ENCODE results near the gene SETD2. TPM values are rescaled to one million over a fixed set of nuclear protein-coding genes. Genes with fewer than 3 reads are reported as not detected.
A peak's percentile ranks its signal among the peaks of the same experiment; 100 is the strongest.

SETD2 gene
- total and polyA plus RNA-seq, 5 donors from 2014 or later = 10.4 to 93.7 (median 11.7) TPM

DNA sequence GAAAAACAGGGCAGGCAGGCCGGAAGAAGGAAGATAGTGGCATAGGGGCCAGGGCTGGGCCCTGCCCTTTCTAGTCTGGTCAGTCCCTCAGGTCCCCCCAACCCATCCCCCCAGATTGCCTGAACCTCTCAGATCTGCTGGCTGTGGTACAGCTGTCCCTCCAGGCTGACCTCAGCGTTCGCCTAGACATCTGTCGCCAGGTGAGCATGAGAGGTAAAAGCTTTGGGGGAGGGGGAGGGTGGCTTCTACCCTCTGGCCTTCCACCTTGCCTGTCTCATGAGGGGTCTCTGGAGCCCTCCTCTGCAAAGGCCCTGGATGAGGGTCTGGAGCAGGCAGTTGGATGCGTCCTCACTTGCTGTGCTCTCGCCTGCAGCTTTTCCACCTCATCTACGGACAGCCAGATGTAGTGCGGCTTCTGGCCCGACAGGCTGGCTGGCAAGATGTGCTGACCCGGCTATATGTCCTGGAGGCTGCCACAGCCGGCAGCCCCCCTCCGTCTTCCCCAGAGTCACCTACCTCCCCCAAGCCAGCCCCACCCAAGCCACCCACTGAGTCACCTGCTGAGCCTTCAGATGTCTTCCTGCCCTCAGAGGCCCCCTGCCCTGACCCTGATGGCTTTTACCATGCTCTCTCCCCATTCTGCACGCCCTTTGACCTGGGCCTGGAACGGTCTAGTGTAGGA lies 164.3 kb downstream of the SETD2 start:
- no peak overlapping the region for H3K27ac Mint-ChIP-seq
- peaks cover 0 to 13% (median 6%) of the 10 kb centered on the region in 4 donors for H3K4me1 Mint-ChIP-seq
- H3K36me3 Mint-ChIP-seq = peaks cover 21% of the 10 kb centered on the region
- H3K27me3 Mint-ChIP-seq = no peaks in the 10 kb centered on the region
- no peak overlapping the region for H3K4me3 Mint-ChIP-seq
- Histone ChIP-seq H3K4me1 (ENCODE audit: control insufficient read depth, insufficient read depth, low read length, poor library complexity, severe bottlenecking) (no peaks in the 10 kb centered on the region), H3K36me3 (ENCODE audit: control insufficient read depth, insufficient read depth, low read length) (peaks cover 92% of the 10 kb centered on the region), H3K4me3 (ENCODE audit: low read depth, low read length) (no peak overlapping the region), H3K27ac (ENCODE audit: insufficient read depth, low read length, poor library complexity, severe bottlenecking) (no peak overlapping the region), H3K27me3 (ENCODE audit: control insufficient read depth, insufficient read depth, low read length) (no peaks in the 10 kb centered on the region), H3K9me3 (ENCODE audit: control insufficient read depth in 2 of 2, low read length in 2 of 2) (no peaks in the 10 kb centered on the region)
- no peaks in the 10 kb centered on the region for H3K9me3 Mint-ChIP-seq
- DNase-seq (no peak), ATAC-seq (ENCODE audit: low read depth in 2 of 2) (no peak)

DNA sequence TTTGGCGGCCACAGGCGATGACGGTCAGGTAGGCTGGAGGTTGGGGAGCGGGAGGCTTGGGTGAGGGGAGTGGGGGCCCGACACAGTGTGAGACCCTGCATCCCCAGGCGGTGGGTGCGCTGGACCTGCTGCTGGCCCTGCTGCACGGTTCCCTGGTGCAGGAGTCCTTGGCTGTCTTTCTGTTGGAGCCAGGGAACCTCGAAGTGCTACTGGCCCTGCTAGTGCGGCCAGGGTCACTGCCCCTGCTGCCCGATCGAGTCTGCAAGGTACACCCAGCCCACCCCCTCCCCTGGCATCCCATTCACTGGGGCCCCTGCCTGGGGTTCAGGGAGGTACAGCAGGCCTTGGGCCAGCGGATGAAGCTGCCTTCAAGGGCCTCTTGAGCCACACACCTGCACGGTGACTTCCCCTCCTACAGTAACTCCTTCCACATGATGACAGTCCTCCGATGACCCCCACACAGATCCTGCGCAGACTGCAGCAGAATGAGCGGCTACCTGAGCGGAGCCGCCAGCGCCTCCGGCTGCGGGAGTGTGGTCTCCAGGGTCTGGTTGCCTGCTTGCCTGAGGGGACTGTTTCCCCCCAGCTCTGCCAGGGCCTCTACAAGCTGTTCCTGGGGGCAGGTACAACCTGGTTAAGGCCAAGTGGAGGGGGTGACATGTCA lies 164.9 kb downstream of the SETD2 start:
- H3K9me3 ChIP-seq (ENCODE audit: control insufficient read depth in 2 of 2, low read length in 2 of 2) = no peaks in the 10 kb centered on the region
- Mint-ChIP-seq H3K4me3 (peak overlapping the region in 1 of 4 donors; percentile 63), H3K27ac (no peak overlapping the region), H3K36me3 (peaks cover 21% of the 10 kb centered on the region), H3K9me3 (no peaks in the 10 kb centered on the region), H3K27me3 (no peaks in the 10 kb centered on the region), H3K4me1 (peaks cover 0 to 13% (median 6%) of the 10 kb centered on the region in 4 donors)
- peaks cover 92% of the 10 kb centered on the region for H3K36me3 ChIP-seq (ENCODE audit: control insufficient read depth, insufficient read depth, low read length)
- no peaks in the 10 kb centered on the region for H3K27me3 ChIP-seq (ENCODE audit: control insufficient read depth, insufficient read depth, low read length)
- no peak overlapping the region for H3K27ac ChIP-seq (ENCODE audit: insufficient read depth, low read length, poor library complexity, severe bottlenecking)
- no peak overlapping the region for H3K4me3 ChIP-seq (ENCODE audit: low read depth, low read length)
- H3K4me1 ChIP-seq (ENCODE audit: control insufficient read depth, insufficient read depth, low read length, poor library complexity, severe bottlenecking) = no peaks in the 10 kb centered on the region
- ATAC-seq (ENCODE audit: low read depth in 2 of 2) (no peak), DNase-seq (no peak)

DNA sequence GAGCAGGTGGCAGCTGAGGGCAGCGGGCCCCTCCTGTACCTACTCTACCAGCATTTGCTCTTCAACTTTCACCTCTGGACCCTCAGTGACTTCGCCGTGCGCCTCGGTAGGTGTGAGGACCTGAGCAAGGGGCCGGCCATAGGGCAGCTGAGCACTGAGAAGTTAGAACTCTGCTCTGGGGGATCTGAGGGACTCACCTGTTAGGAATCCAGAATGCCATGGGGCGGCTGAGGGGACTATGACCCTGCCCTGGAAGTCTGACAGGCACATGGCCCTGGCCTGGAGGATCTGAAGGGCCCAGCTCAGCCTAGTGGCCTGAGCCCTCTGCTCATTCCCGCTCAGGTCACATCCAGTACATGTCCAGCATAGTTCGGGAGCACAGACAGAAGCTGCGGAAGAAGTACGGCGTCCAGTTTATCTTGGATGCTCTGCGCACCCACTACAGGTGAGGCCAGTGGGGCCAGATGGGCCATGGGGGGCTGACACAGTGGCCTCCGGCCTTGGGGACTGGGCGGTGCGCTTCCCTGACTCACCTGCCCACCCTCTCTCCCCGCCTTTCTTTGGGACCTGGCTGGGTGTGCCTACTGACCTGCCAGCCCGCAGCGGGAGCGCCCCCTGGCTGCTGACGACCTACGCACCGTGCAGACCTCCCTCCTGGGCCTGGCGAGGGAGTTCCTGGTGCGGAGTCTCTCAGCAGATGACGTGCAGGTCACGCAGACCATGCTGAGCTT lies 165.6 kb downstream of the SETD2 start:
- no peaks in the 10 kb centered on the region for H3K9me3 ChIP-seq (ENCODE audit: control insufficient read depth in 2 of 2, low read length in 2 of 2)
- peak; percentile 59 to 74 for ATAC-seq (ENCODE audit: low read depth in 2 of 2)
- Mint-ChIP-seq H3K36me3 (peaks cover 17% of the 10 kb centered on the region), H3K4me1 (peaks cover 0 to 13% (median 6%) of the 10 kb centered on the region in 4 donors), H3K27me3 (no peaks in the 10 kb centered on the region), H3K9me3 (no peaks in the 10 kb centered on the region), H3K4me3 (peak overlapping the region in 1 of 4 donors; percentile 63), H3K27ac (peak overlapping the region in 2 of 3 donors; percentile 5 to 94)
- H3K4me1 ChIP-seq (ENCODE audit: control insufficient read depth, insufficient read depth, low read length, poor library complexity, severe bottlenecking) = no peaks in the 10 kb centered on the region
- peak; percentile 52 to 73 (median 68) for DNase-seq
- H3K4me3 ChIP-seq (ENCODE audit: low read depth, low read length) = no peak overlapping the region
- no peaks in the 10 kb centered on the region for H3K27me3 ChIP-seq (ENCODE audit: control insufficient read depth, insufficient read depth, low read length)
- H3K27ac ChIP-seq (ENCODE audit: insufficient read depth, low read length, poor library complexity, severe bottlenecking) = no peak overlapping the region
- H3K36me3 ChIP-seq (ENCODE audit: control insufficient read depth, insufficient read depth, low read length) = peaks cover 91% of the 10 kb centered on the region

DNA sequence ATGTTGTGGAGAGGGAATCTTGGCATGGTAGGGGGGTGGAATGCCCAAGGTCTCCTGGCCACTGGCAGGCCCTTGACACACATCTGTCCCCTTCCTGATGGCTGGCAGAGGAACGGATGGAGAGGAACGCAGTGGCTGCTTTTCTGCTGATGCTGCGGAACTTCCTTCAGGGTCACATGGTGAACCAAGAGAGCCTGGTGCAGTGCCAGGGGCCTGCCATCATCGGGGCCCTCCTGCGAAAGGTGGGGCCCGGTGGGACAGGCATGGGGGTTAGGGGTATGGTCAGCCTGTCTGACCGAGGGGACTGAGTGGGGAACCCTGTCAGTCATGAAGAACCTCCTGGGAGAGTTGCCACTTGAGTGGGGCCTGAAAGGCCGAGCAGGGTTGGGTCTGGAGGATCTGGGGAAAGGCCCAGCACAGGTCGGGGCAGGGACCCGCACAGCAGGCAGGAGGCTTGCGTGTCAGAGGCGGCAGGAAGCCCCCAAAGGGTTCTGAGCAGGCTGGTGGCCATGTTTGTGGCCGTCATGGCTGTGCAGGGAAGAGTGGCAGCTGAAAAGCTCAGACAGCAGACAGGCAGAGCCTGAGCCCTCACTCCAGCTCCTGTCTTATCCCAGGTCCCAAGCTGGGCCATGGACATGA lies 166.3 kb downstream of the SETD2 start:
- no peaks in the 10 kb centered on the region for H3K9me3 Mint-ChIP-seq
- Histone ChIP-seq H3K4me3 (ENCODE audit: low read depth, low read length) (no peak overlapping the region), H3K27ac (ENCODE audit: insufficient read depth, low read length, poor library complexity, severe bottlenecking) (no peak overlapping the region), H3K27me3 (ENCODE audit: control insufficient read depth, insufficient read depth, low read length) (no peaks in the 10 kb centered on the region), H3K4me1 (ENCODE audit: control insufficient read depth, insufficient read depth, low read length, poor library complexity, severe bottlenecking) (no peaks in the 10 kb centered on the region), H3K9me3 (ENCODE audit: control insufficient read depth in 2 of 2, low read length in 2 of 2) (no peaks in the 10 kb centered on the region), H3K36me3 (ENCODE audit: control insufficient read depth, insufficient read depth, low read length) (peaks cover 91% of the 10 kb centered on the region)
- DNase-seq = no peak
- no peak overlapping the region for H3K4me3 Mint-ChIP-seq
- no peaks in the 10 kb centered on the region for H3K27me3 Mint-ChIP-seq
- ATAC-seq (ENCODE audit: low read depth in 2 of 2) = no peak
- peaks cover 0 to 16% (median 6%) of the 10 kb centered on the region in 4 donors for H3K4me1 Mint-ChIP-seq
- H3K27ac Mint-ChIP-seq = peak overlapping the region in 1 of 3 donors; percentile 5
- peaks cover 17% of the 10 kb centered on the region for H3K36me3 Mint-ChIP-seq

DNA sequence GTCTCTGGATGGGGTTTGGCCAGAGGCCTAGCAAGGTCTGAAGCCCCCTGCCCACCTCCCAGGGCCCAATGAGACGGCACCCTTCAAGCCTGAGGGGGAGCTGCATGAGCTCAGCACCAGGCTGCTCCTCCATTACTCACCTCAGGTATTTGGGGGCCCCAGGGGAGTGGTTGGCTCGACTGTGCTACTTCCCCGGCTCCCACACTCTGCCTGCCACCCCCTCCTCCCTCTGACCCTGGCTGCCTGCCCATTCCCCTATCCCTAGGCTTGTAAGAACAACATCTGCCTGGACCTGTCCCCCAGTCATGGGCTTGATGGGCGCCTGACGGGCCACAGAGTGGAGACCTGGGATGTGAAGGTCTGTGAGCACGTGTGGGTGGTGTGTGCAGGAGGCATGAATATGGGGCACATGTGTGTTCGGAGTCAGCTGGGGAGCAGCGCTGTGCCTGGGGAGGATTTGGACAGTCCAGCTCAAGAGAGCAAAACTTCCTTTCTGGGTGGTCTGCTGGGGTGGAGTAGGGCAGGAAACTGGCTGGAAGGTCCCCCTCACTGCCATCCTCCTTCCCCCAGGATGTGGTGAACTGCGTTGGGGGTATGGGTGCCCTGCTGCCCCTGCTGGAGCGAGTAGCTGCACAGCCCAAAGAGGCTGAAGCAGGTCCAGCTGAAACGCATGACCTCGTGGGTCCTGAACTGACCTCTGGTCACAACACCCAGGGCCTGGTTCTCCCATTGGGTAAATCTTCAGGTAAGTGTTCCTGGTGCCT lies 167.0 kb downstream of the SETD2 start:
- H3K27me3 ChIP-seq (ENCODE audit: control insufficient read depth, insufficient read depth, low read length) = no peaks in the 10 kb centered on the region
- H3K9me3 ChIP-seq (ENCODE audit: control insufficient read depth in 2 of 2, low read length in 2 of 2) = no peaks in the 10 kb centered on the region
- Mint-ChIP-seq H3K4me1 (peaks cover 0 to 20% (median 6%) of the 10 kb centered on the region in 4 donors), H3K9me3 (no peaks in the 10 kb centered on the region), H3K27me3 (no peaks in the 10 kb centered on the region), H3K36me3 (peaks cover 13% of the 10 kb centered on the region), H3K4me3 (no peak overlapping the region), H3K27ac (peak overlapping the region in 1 of 3 donors; percentile 51)
- H3K4me3 ChIP-seq (ENCODE audit: low read depth, low read length) = no peak overlapping the region
- H3K36me3 ChIP-seq (ENCODE audit: control insufficient read depth, insufficient read depth, low read length) = peaks cover 88% of the 10 kb centered on the region
- H3K27ac ChIP-seq (ENCODE audit: insufficient read depth, low read length, poor library complexity, severe bottlenecking) = no peak overlapping the region
- no peak for ATAC-seq (ENCODE audit: low read depth in 2 of 2)
- no peak for DNase-seq
- H3K4me1 ChIP-seq (ENCODE audit: control insufficient read depth, insufficient read depth, low read length, poor library complexity, severe bottlenecking) = no peaks in the 10 kb centered on the region

DNA sequence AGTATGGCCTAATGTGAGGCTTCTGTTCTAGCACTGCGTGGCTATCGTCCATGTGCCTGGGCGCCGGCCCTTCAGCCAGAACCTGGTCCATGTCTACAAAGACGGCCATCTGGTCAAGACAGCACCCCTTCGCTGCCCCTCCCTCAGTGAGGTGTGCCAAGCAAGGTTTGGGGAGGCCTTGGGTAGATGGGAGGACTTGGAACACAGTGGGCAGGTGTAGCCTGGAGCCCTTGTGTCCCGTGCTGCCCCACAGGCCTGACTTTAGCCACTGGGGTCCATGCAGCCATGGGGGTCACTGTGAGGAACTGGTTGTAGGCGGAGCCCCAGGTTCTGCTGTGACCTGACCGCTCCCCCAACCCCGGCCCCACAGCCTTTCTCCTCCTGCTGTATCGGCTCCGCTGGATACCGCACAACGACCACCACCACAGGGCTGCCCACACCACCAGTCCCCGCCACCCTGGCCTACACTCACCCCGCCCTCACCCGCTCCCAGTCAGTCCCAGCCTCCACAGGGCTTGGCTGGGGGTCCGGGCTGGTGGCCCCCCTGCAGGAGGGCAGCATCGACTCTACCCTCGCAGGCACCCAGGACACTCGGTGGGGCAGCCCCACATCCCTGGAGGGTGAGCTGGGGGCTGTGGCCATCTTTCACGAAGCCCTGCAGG lies 167.9 kb downstream of the SETD2 start:
- H3K9me3 Mint-ChIP-seq = no peaks in the 10 kb centered on the region
- H3K36me3 Mint-ChIP-seq = peaks cover 13% of the 10 kb centered on the region
- H3K4me1 Mint-ChIP-seq = peaks cover 0 to 23% (median 7%) of the 10 kb centered on the region in 4 donors
- no peak overlapping the region for H3K27ac Mint-ChIP-seq
- Histone ChIP-seq H3K4me1 (ENCODE audit: control insufficient read depth, insufficient read depth, low read length, poor library complexity, severe bottlenecking) (no peaks in the 10 kb centered on the region), H3K4me3 (ENCODE audit: low read depth, low read length) (no peak overlapping the region), H3K36me3 (ENCODE audit: control insufficient read depth, insufficient read depth, low read length) (peaks cover 87% of the 10 kb centered on the region), H3K9me3 (ENCODE audit: control insufficient read depth in 2 of 2, low read length in 2 of 2) (no peaks in the 10 kb centered on the region), H3K27me3 (ENCODE audit: control insufficient read depth, insufficient read depth, low read length) (no peaks in the 10 kb centered on the region), H3K27ac (ENCODE audit: insufficient read depth, low read length, poor library complexity, severe bottlenecking) (no peak overlapping the region)
- no peak for DNase-seq
- no peak overlapping the region for H3K4me3 Mint-ChIP-seq
- H3K27me3 Mint-ChIP-seq = no peaks in the 10 kb centered on the region
- no peak for ATAC-seq (ENCODE audit: low read depth in 2 of 2)
